ENCODE data around the gene FAM111A. TPM values are rescaled to one million over a fixed set of nuclear protein-coding genes. Genes with fewer than 3 reads are reported as not detected.

Gene FAM111A
- polyA plus RNA-seq, 1 donor (not counting 4 experiments of a cell fraction or from before 2014, with no cell fraction given): 21.0 TPM

DNA sequence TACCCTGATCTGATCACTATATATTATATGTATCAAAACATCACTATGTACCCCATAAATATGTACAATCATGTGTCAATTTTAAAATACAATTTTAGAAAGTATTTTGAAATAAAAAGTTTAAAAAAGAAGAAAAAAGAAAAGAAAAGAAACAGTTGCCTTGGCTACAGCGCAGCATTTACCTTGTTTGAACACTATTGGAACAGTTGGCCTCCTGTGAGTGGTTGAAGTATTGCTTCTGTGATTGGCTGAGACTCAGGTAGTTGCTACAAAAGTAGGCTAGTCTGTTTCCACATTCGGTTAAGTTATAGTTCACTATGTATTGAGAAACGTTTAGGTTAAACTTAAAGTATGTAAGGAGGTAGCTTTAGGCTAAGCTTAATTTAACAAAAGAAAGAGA, 21.4 kb downstream of the FAM111A start:
- H3K27ac ChIP-seq (ENCODE audit: control insufficient read depth, insufficient read depth, low read length): no peak overlapping the region
- dilution Hi-C loops (cut with MboI; ENCODE audit: extremely low pct_ligation_motif_present, low sequenced_read_pairs): no loop called here
- no peaks in the 10 kb centered on the region for H3K79me2 ChIP-seq (ENCODE audit: control insufficient read depth, insufficient read depth, low read length)
- TF ChIP-seq CTCF (optimal IDR thresholded peaks at IDR 0.05 in 1 of 3, IDR thresholded peaks at IDR 0.05 in 1 of 3, conservative IDR thresholded peaks at IDR 0.05 in 1 of 3; ENCODE audit: extremely low read depth in 1 of 3, insufficient read depth in 2 of 3, low read length in 3 of 3) (no peak), EZH2 (IDR thresholded peaks at IDR 0.05; ENCODE audit: low read length) (no peak)
- H4K20me1 ChIP-seq (ENCODE audit: control insufficient read depth, extremely low read depth, insufficient read depth, low read length): no peaks in the 10 kb centered on the region
- no peaks in the 10 kb centered on the region for H3K36me3 ChIP-seq (ENCODE audit: control insufficient read depth in 2 of 2, extremely low read depth in 1 of 2, insufficient read depth in 2 of 2, low read length in 2 of 2)
- H3K4me2 ChIP-seq (ENCODE audit: control insufficient read depth, extremely low read depth, insufficient read depth, low read depth, low read length): no peak overlapping the region
- H2AFZ ChIP-seq (ENCODE audit: control insufficient read depth, low read length): no peak overlapping the region
- DNase-seq (ENCODE audit: low read depth, low spot score): no peak
- H3K4me3 ChIP-seq (ENCODE audit: control insufficient read depth in 2 of 3, extremely low read depth in 1 of 3, insufficient read depth in 2 of 3, low read depth in 1 of 3, low read length in 3 of 3): no peak overlapping the region
- no peaks in the 10 kb centered on the region for H3K9me1 ChIP-seq (ENCODE audit: control insufficient read depth, extremely low read depth, insufficient read depth, low read length)
- H3K9ac ChIP-seq (ENCODE audit: control insufficient read depth, extremely low read depth, insufficient read depth, low read length): no peak overlapping the region
- no peak for FAIRE-seq
- H3K9me3 ChIP-seq (ENCODE audit: control insufficient read depth, low read depth, low read length): no peaks in the 10 kb centered on the region
- H3K4me1 ChIP-seq (ENCODE audit: control insufficient read depth, extremely low read depth, insufficient read depth, low read length): no peaks in the 10 kb centered on the region
- no peaks in the 10 kb centered on the region for H3K27me3 ChIP-seq (ENCODE audit: control insufficient read depth, extremely low read depth, insufficient read depth, low read length)

DNA sequence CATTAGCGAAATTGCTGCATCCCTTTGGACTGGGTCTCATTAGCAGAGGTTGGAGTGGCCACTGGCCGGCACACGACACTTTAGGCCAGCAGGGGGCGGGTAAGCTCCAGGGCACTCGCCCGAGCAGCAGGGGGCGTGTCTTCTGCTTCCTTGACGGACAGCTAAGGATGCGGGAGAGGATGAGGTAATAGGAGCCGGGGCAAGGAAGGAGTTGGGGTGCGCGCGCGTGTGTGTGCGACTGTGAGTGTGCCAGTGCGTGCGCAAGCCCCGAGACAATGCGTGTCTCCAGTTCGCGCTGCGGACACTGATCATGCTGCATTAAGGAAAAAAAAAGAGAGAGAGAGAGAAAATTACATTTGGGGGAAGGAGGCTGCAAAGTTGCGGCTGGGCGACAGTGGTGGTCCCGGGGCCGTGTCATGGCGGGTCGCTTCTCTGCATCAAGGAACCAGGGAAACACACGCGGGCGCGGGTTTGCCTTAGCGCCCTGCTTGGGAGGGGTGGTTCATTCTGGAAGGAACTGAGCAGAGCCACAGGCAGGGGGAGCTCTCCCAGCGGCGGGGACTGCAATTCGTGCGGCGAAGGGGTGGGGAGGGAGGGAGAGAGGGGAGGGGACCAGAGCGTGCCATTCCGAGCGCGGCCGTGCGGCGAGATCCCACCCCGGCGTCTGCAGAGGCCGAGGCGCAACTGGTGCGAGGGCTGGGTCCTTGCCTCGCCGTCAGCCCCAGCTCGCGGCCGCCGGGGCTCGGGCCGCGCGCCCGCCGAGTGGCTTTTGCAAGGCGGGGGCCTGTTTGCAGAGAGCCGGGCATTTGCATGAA, 29.1 kb downstream of the FAM111A start, which contains the start of gene DTX4:
TSS of gene DTX4 (plus strand) at position 625 of the 815 bp plus-strand sequence. CDS start 464 bp downstream, outside the sequence.
- peak within 1 kb of the TSS; percentile 67 to 81 (median 79) for H3K4me3 ChIP-seq (ENCODE audit: control insufficient read depth in 2 of 3, extremely low read depth in 1 of 3, insufficient read depth in 2 of 3, low read depth in 1 of 3, low read length in 3 of 3)
- H3K79me2 ChIP-seq (ENCODE audit: control insufficient read depth, insufficient read depth, low read length): no peaks in the 10 kb centered on the region
- peaks cover 36% of the 10 kb centered on the region for H3K4me1 ChIP-seq (ENCODE audit: control insufficient read depth, extremely low read depth, insufficient read depth, low read length)
- TF ChIP-seq EZH2 (IDR thresholded peaks at IDR 0.05; ENCODE audit: low read length) (no peak), CTCF (optimal IDR thresholded peaks at IDR 0.05 in 1 of 3, IDR thresholded peaks at IDR 0.05 in 1 of 3, conservative IDR thresholded peaks at IDR 0.05 in 1 of 3; ENCODE audit: extremely low read depth in 1 of 3, insufficient read depth in 2 of 3, low read length in 3 of 3) (peak; percentile 86 to 99 (median 93))
- H3K9me1 ChIP-seq (ENCODE audit: control insufficient read depth, extremely low read depth, insufficient read depth, low read length): no peaks in the 10 kb centered on the region
- no peaks in the 10 kb centered on the region for H4K20me1 ChIP-seq (ENCODE audit: control insufficient read depth, extremely low read depth, insufficient read depth, low read length)
- H3K27me3 ChIP-seq (ENCODE audit: control insufficient read depth, extremely low read depth, insufficient read depth, low read length): no peaks in the 10 kb centered on the region
- peak within 1 kb of the TSS; percentile 94 for H3K27ac ChIP-seq (ENCODE audit: control insufficient read depth, insufficient read depth, low read length)
- peaks cover 0 to under 1% of the 10 kb centered on the region in 2 experiments for H3K36me3 ChIP-seq (ENCODE audit: control insufficient read depth in 2 of 2, extremely low read depth in 1 of 2, insufficient read depth in 2 of 2, low read length in 2 of 2)
- peak within 1 kb of the TSS; percentile 73 for H3K9ac ChIP-seq (ENCODE audit: control insufficient read depth, extremely low read depth, insufficient read depth, low read length)
- H3K9me3 ChIP-seq (ENCODE audit: control insufficient read depth, low read depth, low read length): no peaks in the 10 kb centered on the region
- FAIRE-seq: peak; percentile 55
- dilution Hi-C loops (cut with MboI; ENCODE audit: extremely low pct_ligation_motif_present, low sequenced_read_pairs): no loop called here
- peak within 1 kb of the TSS; percentile 98 for H3K4me2 ChIP-seq (ENCODE audit: control insufficient read depth, extremely low read depth, insufficient read depth, low read depth, low read length)
- no peak for DNase-seq (ENCODE audit: low read depth, low spot score)
- H2AFZ ChIP-seq (ENCODE audit: control insufficient read depth, low read length): peak within 1 kb of the TSS; percentile 89
